Measurements from ENCODE around the gene WWOX.

WWOX gene

DNA sequence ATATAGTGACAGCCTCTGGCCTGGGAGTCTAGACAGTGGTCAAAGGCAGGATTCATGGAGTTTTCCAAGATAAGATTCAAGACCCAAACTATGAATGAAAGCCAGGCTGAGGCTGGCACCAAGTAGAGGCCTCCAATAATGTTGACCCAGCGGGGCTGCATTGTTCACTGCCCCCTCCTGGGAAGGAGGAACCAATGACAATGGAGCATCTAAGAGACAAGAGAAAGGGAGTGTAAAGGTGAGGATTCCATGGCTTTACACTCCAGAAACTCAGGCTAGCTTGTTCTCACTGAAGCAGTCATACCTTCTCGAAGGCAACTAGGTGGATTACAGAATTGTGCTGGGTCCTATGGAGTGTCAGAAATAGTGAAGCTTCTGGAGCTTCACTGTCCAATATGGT is 380.3 kb downstream of the WWOX start:
- DNase-seq = no peak

DNA sequence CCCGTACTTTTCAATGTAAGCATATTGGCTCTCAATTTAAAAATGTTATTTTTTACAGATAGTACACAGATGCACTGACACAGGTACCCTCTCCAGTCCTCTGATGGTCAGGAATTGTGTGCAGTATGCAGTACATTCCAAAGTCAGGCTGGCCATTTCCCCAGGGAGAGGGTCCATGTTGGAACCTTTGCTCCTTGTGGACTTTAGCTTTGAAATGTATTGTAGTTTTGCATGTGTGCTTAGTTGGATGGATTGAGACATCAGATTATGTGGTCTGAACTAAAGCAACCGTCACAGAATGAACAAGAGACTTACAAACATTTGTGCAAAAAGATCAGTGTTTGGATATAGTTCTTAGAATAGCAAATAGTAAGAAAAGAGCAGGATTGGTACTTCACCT is 381.1 kb downstream of the WWOX start:
- DNase-seq = no peak

DNA sequence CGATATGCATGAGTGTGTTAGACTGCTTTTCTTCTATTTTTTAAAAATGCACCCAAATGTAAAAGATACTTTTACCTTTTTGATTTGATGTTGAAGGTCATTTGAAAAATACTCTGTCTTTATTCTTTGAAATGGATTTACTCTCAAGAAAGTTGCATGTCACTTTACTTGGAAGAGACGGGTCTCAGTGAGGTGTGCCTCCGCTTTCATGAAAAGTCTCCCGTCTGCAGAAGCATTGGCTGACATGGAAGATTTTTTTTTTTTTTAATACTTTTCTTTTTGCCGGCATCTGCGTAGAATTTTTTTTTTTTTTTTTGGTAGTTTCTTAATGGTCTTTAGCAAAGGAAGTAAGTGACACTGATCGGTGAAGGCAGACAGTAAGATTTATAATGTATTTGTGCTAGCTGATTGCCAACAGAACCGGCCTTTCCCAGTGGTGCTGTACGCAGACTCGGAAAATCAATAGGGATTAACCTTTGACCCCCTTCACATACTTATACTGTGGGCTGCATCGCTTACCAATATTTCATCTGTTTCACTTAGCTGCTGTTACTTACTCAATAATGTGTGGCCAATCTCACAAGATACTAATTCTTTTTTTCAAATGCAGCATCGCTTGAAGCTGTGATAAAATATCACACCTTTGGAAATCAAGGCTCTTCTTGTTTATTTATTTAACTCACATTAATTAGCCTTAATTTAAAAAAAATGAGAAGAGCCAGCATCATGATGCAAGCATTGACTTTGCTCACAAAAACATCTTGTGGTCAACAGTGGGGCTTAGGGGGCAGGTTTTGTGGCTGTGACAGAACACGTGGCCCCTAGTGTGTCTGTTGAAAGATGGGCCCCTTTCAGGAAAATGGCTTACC is 383.9 kb downstream of the WWOX start:
- DNase-seq = no peak

DNA sequence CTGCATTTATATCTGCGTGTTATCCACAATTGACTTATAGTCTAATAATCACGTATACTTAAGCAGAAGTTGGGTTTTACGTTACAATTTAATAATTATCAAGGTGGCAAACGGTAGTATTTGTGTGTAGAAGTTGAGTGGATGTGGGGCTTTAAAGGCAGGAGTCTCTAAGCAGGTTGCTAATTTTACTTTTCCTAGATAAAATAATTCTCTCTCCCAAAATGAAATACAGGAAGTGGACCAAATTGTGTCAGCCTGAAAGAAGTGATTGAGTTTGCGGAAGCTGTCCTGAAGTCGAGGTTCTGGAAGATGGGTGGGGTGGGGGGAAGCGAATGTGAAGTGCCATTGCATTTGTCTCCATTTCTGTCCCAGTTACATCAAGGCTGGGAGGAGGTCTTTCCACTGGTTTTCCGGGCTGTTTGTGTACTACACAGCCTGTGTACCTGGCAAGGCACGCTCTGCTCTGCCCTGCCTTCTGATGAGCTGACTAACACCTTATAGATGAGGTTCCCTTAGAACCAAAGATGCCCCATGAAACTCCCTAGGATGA is 385.1 kb downstream of the WWOX start:
- DNase-seq = no peak

DNA sequence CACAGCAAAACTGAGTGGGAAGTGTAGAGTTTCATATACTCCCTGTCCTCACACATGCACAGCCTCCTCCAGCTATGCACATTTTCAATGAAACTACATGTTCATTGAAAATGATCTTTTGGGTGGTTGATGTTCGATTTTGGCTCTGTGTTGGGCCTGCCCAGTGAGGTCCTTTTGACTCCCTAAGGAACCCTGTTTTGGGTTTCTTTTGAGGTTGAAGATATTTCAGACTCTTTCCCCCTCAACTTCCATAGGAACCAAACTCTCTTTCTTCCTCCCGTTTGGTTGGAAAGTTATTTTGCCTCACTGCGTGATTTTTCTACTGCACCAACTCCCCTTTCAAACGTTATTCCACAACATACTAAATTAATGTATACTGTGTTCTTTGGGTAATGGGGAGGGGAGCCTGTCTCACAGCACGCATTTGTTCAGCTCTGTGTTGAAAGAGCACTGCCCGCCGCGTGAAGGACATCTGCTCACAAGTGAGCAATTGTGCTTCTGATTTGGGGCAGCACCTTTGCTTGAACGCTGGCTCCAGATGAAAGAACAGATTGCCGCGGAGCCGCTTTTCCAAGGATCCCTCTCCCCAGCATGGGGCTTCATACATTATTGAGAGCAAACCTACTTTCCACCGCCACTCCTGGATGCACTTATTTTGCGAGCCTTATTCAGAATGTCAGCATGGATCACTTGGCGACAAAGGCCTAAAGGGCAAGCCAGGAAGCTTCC is 385.9 kb downstream of the WWOX start:
- peak; percentile 18 to 77 for DNase-seq

DNA sequence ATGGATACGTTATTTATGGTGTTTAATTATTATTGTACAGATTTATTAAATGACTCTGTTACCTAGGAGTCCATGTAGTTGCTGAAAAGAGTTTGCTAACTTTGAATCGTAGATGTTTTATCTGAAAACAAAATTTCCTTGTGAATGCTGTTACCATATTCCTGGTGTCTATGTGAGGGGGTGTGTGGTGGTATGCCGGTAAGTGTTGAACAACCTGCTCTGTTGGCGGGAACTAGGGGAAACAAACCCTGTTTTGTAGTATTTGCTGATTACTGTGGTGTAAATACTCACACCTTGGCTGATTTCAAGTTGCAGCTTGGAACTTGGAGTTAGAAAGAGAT is 386.4 kb downstream of the WWOX start:
- no peak for DNase-seq

DNA sequence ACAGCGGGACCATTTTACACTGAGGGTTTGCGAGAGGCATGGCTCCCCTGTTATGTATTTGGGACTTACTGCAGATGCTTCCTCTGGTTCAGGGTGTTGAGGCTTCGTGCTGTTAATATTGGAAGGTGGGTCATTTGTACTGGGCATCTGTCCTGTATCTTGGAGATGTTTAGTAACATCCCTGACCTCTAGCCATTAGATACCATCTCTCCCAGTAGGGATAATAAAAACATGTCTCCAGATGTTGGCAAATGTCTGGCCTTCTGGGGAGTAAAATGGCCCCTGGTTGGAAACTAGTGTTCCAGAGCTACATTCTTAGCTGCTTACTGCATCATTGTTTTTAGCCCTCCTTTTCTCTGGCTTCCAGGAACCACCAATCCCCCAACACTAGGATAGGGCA is 388.0 kb downstream of the WWOX start:
- no peak for DNase-seq

DNA sequence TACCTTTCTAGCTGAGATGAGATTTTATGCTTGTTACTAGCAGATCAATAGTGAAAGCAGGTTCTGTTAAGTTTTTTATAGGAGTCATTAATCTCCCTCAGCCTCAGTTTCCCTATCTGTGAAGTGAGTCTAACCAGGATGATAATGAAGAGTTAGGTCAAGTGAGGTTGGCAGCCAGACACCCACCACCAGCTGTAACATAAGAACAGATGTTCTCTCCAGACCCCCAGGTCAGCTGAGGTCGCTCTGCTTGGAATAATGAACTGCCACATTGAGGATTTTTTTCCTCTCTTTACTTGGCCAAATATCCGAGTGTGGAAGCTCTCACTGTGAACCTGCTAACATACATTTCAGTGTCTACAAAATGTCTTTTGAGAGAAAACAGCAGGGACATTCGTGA is 389.6 kb downstream of the WWOX start:
- peak in 1 of 2 experiments; percentile 23 for DNase-seq

DNA sequence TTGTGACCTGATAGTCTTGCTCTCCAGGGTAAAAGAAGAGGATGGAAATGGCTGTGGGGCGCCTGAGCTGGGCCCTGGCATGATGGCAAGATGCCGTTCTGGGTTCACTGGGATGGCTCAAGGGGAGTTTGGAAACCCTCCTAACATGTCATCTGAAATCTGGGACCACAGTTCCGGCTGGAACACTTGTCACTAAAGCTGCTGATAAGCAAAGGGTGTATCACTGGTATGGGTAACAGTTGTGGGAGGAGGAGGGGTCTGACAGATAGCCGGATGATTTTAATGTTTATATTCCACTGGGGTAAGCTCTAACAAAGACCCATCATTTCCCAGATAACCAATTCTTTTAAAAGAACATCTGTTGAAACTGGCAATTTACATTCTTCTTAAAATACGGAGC is 390.2 kb downstream of the WWOX start:
- no peak for DNase-seq

DNA sequence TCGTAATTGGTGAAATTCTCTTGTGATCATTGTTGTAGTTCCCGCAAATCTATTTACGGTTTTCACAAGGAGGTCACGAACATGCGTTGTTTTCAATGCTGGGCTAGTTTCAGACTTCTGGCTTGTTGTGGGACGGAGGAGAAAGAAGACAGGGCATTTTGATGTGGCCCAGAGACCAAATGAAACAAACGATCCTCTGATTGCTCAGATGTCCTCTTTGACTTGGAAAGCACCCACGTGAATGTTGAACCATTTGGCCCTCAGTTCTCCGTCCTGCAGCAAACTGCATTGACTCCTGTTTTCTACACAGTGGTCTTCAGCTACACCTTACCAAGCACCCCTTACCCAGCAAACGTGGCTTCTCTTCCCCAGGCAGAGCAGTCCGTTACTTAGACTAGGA is 391.0 kb downstream of the WWOX start:
- DNase-seq = no peak

DNA sequence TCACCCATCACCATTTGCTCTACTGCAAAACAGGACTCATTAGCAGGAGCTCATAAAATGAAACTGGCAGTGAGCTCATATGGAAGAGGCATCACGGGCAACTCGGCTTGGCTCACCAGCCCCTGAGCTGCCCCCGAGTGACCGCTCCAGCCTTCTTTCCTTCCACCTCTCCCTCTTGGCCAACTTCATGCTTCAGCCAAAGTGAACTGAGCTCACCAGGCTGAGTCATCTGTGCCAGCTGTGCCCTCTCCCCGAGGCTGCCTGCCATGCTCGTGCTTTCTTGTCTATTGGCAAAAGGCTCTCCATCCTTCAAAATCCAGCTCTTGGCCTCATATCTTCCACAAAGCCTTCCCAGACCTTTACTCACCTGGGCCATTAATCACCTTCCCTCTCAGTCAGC is 391.4 kb downstream of the WWOX start:
- DNase-seq = no peak

DNA sequence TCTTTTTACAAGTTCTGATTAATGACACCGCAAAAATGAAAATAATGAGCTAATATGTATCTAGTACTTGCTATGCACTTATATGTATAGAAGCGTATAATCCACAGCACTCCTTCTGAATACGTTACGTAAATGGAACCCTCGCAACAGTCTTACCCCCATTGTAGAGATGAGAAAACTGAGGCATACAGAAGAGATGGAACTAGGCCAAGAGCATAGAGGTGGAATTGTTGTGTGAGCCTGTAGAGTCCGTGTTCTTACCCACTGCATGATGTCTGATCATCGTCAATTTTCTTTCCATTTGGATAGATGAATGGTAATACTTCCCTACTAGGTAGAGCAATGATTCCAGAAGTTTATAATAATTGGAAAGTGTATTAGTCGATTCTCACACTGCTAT is 394.1 kb downstream of the WWOX start:
- no peak for DNase-seq

DNA sequence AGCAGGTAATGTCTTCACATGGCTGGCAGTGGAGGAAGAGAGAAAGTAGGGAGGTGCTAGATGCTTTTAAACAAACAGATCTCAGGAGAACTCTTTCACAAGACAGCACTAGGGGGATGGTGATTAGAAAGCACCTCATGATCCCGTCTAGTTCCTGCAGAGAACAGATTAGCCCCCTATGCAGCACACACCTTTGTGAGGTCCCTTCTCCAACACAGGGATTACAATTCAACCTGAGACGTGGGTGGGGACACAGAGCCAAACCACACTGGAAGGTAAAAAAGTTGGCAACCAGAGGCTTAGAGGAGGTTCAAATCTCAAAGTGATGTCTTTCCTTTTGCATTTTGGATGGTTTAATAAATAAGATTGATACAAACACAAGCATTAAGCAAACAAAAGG is 394.7 kb downstream of the WWOX start:
- DNase-seq = no peak

DNA sequence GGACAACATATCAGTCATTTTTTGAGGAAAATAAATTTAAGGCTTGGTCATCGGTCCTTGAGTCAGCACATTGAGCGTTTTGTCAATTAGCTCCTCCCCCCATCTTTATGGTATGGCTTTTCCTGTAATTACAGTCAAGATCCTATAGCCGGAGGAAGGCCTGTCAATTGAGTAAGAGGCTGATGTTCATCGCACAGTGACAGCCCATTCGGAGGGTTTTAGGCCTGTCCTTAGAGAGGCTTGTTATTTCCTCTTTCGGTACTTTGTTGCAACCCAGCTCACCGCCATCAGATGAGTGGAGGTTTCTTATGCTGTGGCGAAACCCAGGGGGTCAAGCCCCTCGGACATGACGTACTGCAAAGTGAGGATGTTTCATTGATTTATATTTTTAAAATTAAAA is 395.2 kb downstream of the WWOX start:
- DNase-seq = no peak

DNA sequence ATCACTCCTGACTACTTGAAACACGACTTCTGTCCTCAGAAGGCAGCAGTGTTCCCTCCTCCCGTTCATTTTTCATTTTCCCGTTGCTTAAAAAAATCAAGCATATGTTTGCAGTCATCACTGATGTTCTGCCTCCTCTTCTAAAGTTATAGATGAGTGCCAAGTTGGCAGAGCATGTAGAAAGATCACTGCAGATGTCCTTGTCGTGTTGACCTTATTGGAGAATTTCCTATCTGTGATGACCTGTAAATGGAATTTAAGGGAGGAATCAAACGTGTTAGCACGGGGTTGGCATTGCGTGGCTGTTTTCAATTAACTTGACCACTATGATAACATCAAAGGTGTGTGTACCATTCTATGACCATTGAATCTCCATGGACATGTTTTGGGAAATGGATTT is 396.7 kb downstream of the WWOX start:
- DNase-seq = no peak

DNA sequence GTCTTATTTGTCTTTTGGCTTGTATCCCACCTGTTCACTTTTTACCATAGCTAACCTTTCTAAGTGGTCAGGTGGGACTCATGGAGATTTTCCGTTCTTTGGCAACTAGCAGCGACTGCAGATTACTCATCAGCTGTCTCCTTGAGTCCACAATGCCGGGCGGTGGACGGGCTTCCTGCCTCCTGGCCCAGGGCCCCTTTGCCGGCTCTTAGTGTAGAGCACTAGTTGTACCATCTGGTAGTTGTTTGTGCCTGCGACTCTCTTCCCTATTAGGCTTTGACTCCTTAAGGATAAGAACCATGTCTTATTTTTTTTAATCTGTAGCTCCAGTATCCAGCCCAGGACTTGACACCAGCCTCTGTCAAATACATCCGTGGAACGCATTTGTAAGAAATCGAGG is 399.9 kb downstream of the WWOX start:
- peak; percentile 87 to 95 for DNase-seq

DNA sequence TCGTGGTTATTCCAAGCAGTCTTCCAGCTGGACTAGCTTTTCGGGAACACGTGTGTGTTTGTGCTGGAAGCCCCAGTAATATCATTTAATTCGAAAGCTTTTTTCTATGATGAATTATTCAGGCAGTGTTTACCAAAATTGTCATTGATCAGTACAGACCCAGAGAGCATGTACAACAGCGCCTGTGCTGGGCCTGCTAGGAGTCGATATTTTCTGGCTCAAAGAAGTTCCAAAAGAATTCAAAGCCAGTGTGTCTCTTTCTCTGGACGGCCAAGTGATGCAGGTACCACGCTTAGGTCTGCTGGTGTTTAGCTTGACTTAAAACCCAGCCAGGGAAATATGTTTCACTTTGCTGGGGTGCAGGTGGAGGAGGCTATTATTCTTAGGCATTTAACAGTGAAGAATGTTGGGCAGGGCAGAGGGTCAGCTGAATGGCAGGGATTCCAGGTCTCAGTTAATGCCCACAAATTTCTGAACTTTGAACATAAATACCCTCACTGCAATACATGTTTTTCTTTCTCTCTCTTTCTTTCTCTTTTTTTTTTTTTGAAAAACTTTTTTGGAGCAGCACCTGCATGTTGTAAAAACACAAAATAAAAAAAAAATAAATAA is 401.3 kb downstream of the WWOX start:
- no peak for DNase-seq

DNA sequence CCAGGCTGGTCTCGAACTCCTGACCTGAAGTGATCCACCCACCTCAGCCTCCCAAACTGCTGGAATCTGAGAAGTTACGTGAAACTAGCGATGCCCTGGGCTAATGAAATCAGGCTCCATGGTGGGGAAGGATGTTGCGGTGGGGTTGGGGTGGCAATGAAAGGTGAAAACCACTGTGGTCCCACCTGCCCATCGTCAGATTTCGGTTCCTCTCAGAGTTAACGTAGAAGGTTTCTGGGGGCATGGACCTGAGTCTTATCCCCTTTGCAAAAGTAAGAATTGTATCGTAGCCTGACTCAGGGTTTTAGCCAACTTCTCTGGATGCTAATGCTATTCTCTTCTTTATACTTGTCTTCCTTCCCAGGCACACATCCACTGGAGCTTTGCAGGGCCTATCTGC is 402.3 kb downstream of the WWOX start:
- no peak for DNase-seq

DNA sequence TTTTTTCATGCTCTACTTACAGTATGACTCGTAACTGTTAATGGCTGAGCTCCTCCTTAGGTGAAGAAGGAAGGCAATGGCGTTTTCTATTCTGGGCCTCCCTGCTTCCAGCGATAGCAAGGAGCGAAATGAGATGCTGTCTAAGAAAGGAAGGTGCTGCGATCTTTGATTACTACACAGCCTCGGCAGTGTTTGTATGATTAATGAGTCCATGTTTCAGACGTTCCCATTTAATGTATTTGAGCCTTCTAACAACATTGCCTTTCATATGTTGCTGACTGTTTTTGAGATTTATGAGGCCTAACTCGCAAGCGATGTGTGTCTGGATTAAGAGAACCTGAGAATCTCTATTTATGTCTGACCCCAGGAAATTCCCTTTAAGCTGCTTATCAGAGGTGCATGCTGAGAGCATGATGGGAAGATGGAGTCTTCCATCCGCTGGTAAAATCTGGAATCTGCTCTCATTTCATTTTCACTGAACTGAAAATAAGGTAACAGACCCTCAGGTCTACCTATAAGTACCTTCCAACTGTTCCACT is 403.4 kb downstream of the WWOX start:
- DNase-seq = peak in 1 of 2 experiments; percentile 11

DNA sequence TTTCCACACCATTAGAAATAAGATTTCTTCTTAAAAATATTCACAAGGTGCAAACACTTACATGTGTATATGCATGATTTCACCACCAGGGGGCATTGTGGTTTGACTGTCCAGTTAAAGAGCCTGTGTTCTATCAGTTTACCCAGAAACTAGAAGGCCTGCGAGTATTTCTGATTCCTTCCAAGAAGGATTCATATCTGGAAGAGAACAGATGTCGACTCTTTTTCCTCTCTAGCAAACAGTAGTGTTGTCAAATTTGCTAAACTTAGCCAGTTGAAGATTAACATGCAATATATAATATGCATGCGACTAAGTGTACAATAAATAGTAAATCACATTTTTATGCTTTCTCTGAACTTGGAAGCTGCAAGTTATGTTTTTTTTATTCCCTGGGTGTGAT is 404.1 kb downstream of the WWOX start:
- DNase-seq = peak in 1 of 2 experiments; percentile 78

DNA sequence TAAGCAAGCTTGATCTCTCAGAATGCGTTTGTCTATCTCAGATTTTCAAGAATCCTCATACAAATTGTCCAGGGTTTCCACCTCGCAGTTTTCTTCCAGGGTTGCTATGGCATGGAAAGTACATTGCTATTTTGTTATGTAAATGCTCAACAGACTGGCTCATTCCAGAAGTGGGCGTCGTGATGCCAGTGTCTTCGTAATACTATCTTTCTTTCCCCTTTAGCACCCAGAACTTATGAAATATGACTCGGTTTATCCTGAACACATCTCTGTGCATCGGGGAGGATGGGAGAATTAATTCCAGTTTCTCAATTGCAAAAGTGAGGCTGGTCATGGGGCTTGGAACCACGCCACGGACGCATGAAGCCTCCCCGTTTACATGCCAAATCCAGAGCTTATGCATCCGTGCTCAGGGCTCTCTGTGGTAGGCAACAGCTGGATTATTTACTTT is 405.0 kb downstream of the WWOX start:
- no peak for DNase-seq

DNA sequence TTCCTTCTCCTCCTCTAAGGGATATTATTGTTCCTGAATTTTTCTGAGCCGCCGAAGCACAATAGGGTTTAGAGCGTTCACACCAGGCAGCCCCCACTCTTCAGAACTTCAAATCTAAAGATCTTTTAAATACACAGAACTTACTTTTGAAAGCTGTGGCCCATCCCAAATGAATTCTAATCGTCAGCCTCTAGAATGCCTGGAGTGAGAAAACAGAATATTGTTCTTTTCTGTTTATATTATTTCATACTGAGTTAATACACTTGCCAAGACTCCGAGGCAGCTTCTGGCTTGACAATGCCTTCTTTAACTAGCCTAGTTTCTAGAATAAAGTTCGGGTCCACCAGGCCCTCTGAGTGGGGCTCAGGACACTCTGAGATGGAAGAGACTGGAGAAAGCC is 405.6 kb downstream of the WWOX start:
- no peak for DNase-seq

Data from NCI-H524 (cell line).